HCT116 (cell line): ENCODE results near the gene IL18BP. TPM values are rescaled to one million over a fixed set of nuclear protein-coding genes. Genes with fewer than 3 reads are reported as not detected.

Source experiments
- ATAC-seq: fragments of 200-7000 bp; cut with Tn5 transposase; 2 replicates; pipeline ENCODE4 v1.9.1; 2020; ENCODE audit warnings: mild to moderate bottlenecking, moderate library complexity
- BruUV-seq: library from RNA; stranded (reverse); fragments of 400-500 nt; replicated peaks from 2 replicates; lab custom pipeline; 2021; lab: Mats Ljungman, UMichigan
- CTCF ChIA-PET: fragments of 300-600 bp; sonication (Branson Sonifier 250); formaldehyde crosslinking; loops from one replicate; lab custom pipeline; 2021; ENCODE audit warnings: antibody characterized with exemption; lab: Charles Lee
- POLR2A ChIA-PET: fragments of 300-600, 350-600 bp; sonication (Branson Sonifier 250); formaldehyde crosslinking; loops from one replicate; lab custom pipeline; 2021; ENCODE audit warnings: antibody characterized with exemption; lab: Charles Lee
- RAD21 ChIA-PET, 2 experiments: fragments of 300-600 bp; sonication (Branson Sonifier 250); formaldehyde crosslinking; loops; one replicate each; lab custom pipeline; 2023; ENCODE audit warnings: low total read pairs in 2 of 2; ENCODE audit not compliant: uncharacterized antibody in 2 of 2, unreplicated experiment in 2 of 2, low non-redundant PET in 1 of 2; lab: Charles Lee
- DNase-seq: peaks from one replicate; pipeline ENCODE4 v3.0.0-alpha.2; 2010; ENCODE audit warnings: low read depth, low spot score
- H2AFZ ChIP-seq: fragments of 200-600 bp; shearing (Covaris generic), sonication (generic); 2 replicates; pipeline ENCODE4 v1.6.1; 2017; ENCODE audit warnings: low read depth, mixed run types, mixed read lengths, antibody characterized with exemption, low read length; ENCODE audit not compliant: poor library complexity, severe bottlenecking
- H3K27ac ChIP-seq: 2 replicates; pipeline ENCODE4 v1.5.1; 2012; ENCODE audit warnings: low read depth, low read length
- H3K27me3 ChIP-seq: fragments of 200-600 bp; sonication (generic); 2 replicates; pipeline ENCODE4 v1.6.1; 2016; ENCODE audit warnings: mixed run types, low read length, mixed read lengths; ENCODE audit not compliant: insufficient read depth
- H3K36me3 ChIP-seq, 2 experiments: fragments of 200-500 bp in 1 of 2; fragments of 200-600 bp in 1 of 2; sonication (Bioruptor generic) in 1 of 2; sonication (generic) in 1 of 2; 2 replicates each; pipeline versions ENCODE4 v1.5.1 to v1.6.1; 2014 to 2016; ENCODE audit warnings: low read length in 2 of 2, inconsistent platforms in 1 of 2, mixed read lengths in 1 of 2, mixed run types in 1 of 2; ENCODE audit not compliant: insufficient read depth in 2 of 2, control insufficient read depth in 1 of 2
- H3K4me1 ChIP-seq, 2 experiments: fragments of 200-600 bp in 1 of 2; sonication (generic) in 1 of 2; 2 replicates each; pipeline versions ENCODE4 v1.5.1 to v1.6.1; 2012 to 2017; ENCODE audit warnings: low read length in 2 of 2, inconsistent platforms in 1 of 2, mild to moderate bottlenecking in 1 of 2, mixed read lengths in 1 of 2, mixed run types in 1 of 2, moderate library complexity in 1 of 2; ENCODE audit not compliant: insufficient read depth in 2 of 2, control insufficient read depth in 1 of 2
- H3K4me2 ChIP-seq: fragments of 200-600 bp; sonication (generic); 2 replicates; pipeline ENCODE4 v1.6.1; 2017; ENCODE audit warnings: mixed run types, low read length, mixed read lengths
- H3K4me3 ChIP-seq, 2 experiments: fragments of 200-600 bp in 1 of 2; sonication (generic) in 1 of 2; replicated peaks in 1 of 2; 2 replicates each; pipeline ENCODE4 v1.5.1; 2011 to 2016; ENCODE audit warnings: low read length in 2 of 2, control low read depth in 1 of 2, low read depth in 1 of 2, mild to moderate bottlenecking in 1 of 2, mixed read lengths in 1 of 2, mixed run types in 1 of 2
- H3K79me2 ChIP-seq: fragments of 200-600 bp; sonication (generic); 2 replicates; pipeline ENCODE4 v1.6.1; 2017; ENCODE audit warnings: mild to moderate bottlenecking, mixed run types, low read length, moderate library complexity, mixed read lengths; ENCODE audit not compliant: insufficient read depth
- H3K9ac ChIP-seq: fragments of 200-600 bp; sonication (generic); 2 replicates; pipeline ENCODE4 v1.6.1; 2016; ENCODE audit warnings: low read length, mixed read lengths
- H3K9me2 ChIP-seq: fragments of 200-600 bp; sonication (generic), shearing (Covaris generic); 2 replicates; pipeline ENCODE4 v1.6.1; 2017; ENCODE audit warnings: mixed run types, mild to moderate bottlenecking, moderate library complexity; ENCODE audit not compliant: insufficient read depth
- H3K9me3 ChIP-seq, 2 experiments: fragments of 200-500 bp in 1 of 2; fragments of 200-600 bp in 1 of 2; sonication (Bioruptor generic) in 1 of 2; sonication (generic) in 1 of 2; 2 replicates each; pipeline ENCODE4 v1.6.1; 2014 to 2017; ENCODE audit warnings: low read length in 2 of 2, mixed read lengths in 2 of 2, inconsistent platforms in 1 of 2, low read depth in 1 of 2, mild to moderate bottlenecking in 1 of 2, mixed run types in 1 of 2, moderate library complexity in 1 of 2; ENCODE audit not compliant: control insufficient read depth in 1 of 2, insufficient read depth in 1 of 2
- H4K20me1 ChIP-seq: fragments of 200-600 bp; sonication (generic), shearing (Covaris generic); 2 replicates; pipeline ENCODE4 v1.6.1; 2017; ENCODE audit warnings: mixed run types, mild to moderate bottlenecking, moderate library complexity; ENCODE audit not compliant: insufficient read depth
- EGR1 ChIP-seq: IDR thresholded peaks from 2 replicates; pipeline ENCODE4 v1.6.1; 2012; ENCODE audit warnings: low read depth
- EZH2 ChIP-seq: fragments of 200-600 bp; sonication (generic); IDR thresholded peaks from 2 replicates; pipeline ENCODE4 v1.6.1; 2017; ENCODE audit warnings: antibody characterized with exemption, mixed run types
- POLR2A ChIP-seq: IDR thresholded peaks from 2 replicates; pipeline ENCODE4 v1.7.0; 2011; ENCODE audit warnings: borderline replicate concordance; ENCODE audit not compliant: insufficient read depth, insufficient read length; ENCODE audit errors: extremely low read depth
- RAD21 ChIP-seq: IDR thresholded peaks from 2 replicates; pipeline ENCODE4 v1.6.1; 2012; ENCODE audit warnings: low read depth, mild to moderate bottlenecking
- REST ChIP-seq: IDR thresholded peaks from 2 replicates; pipeline ENCODE4 v1.6.1; 2012; ENCODE audit warnings: low read depth
- SRF ChIP-seq: IDR thresholded peaks from 2 replicates; pipeline ENCODE4 v1.6.1; 2012; ENCODE audit warnings: low read depth
- ZFX ChIP-seq: fragments of 450-650 bp; IDR thresholded peaks from 2 replicates; pipeline ENCODE4 v1.6.1; 2017
- ZNF274 ChIP-seq: fragments of 200-500 bp; sonication (Bioruptor generic); IDR thresholded peaks from 2 replicates; pipeline ENCODE4 v1.6.1; 2014; ENCODE audit warnings: mild to moderate bottlenecking, low read depth, low read length, inconsistent platforms
- intact Hi-C: fragments of 100-400 bp; cut with micrococcal nuclease; formaldehyde crosslinking; loops from 2 replicates; pipeline ENCODE4 v1.10.0; 2022
- total RNA-seq: library from RNA; stranded (reverse); gene quantifications from one replicate; pipeline ENCODE4 v1.2.1, GENCODE V29; 2021; ENCODE audit not compliant: unreplicated experiment

The IL18BP gene
- total RNA-seq, 1 experiment from 2014 or later: 9.8 TPM

GRCh38 chr11:71998061-71998460, 648 bp upstream of the IL18BP start:
- Histone ChIP-seq H3K9me2 (no peaks in the 10 kb centered on the region), H4K20me1 (no peaks in the 10 kb centered on the region), H3K4me2 (no peak overlapping the region), H3K4me3 (no peak overlapping the region), H3K79me2 (no peaks in the 10 kb centered on the region), H3K9me3 (no peaks in the 10 kb centered on the region), H3K27ac (no peak overlapping the region), H3K4me1 (no peaks in the 10 kb centered on the region), H3K27me3 (no peaks in the 10 kb centered on the region), H2AFZ (no peak overlapping the region), H3K36me3 (peaks cover 1 to 6% of the 10 kb centered on the region in 2 experiments; a peak in 3 of 4 replicates), H3K9ac (no peak overlapping the region)
- DNase-seq (no peak), ATAC-seq (no peak)
- RAD21 ChIA-PET: interaction anchor here in 1 of 2 experiments (0.6 kb wide), 1 partner anchor 38 kb away, joined by 6 read pairs; no protein-coding TSS in a partner anchor
- TF ChIP-seq EZH2 (no peak), POLR2A (no peak), RAD21 (no peak), REST (no peak), ZNF274 (no peak), SRF (no peak), ZFX (no peak), EGR1 (no peak)
- CTCF ChIA-PET: no interaction called here
- intact Hi-C loops: no loop called here
- POLR2A ChIA-PET: no interaction called here
- no TSS peak for BruUV-seq
